HepG2 (cell line): Measurements from ENCODE around the gene CACNA1G. TPM values are rescaled to one million over a fixed set of nuclear protein-coding genes. Genes with fewer than 3 reads are reported as not detected.
A peak's percentile ranks its signal among the peaks of the same experiment; 100 is the strongest.

Source experiments
- ATAC-seq: fragments of 200-7000 bp; cut with Tn5 transposase; 3 replicates; pipeline ENCODE4 v1.9.1; 2020; ENCODE audit warnings: mild to moderate bottlenecking, moderate library complexity
- BruUV-seq: library from RNA; stranded (reverse); fragments of 400-500 nt; replicated peaks from 2 replicates; lab custom pipeline; 2021; lab: Mats Ljungman, UMichigan
- CTCF ChIA-PET: fragments of 300-600 bp; formaldehyde crosslinking; extraction: SDS; loops from one replicate; lab custom pipeline; 2021; ENCODE audit warnings: low total read pairs, inconsistent platforms, low intra/inter-chr PET ratio; lab: Yijun Ruan, JAX
- POLR2A ChIA-PET: fragments of 350-600 bp; sonication (Branson Sonifier 250); formaldehyde crosslinking; loops from one replicate; lab custom pipeline; 2020; ENCODE audit warnings: antibody characterized with exemption, inconsistent platforms; lab: Yijun Ruan, JAX
- DNase-seq: peaks from one replicate; pipeline ENCODE4 v3.0.0-alpha.2; 2015; ENCODE audit warnings: low spot score
- FAIRE-seq: peaks from 3 replicates; lab custom pipeline; 2011; peaks lifted over from hg19 to GRCh38; lab: Jason Lieb, UNC
- H2AFZ ChIP-seq: one replicate; pipeline ENCODE4 v1.6.1; 2011; ENCODE audit warnings: low read length, inconsistent platforms
- H3K27ac ChIP-seq: fragments of 300-600 bp; 3 replicates; pipeline ENCODE4 v1.8.0; 2011; ENCODE audit warnings: mixed run types, mild to moderate bottlenecking, mixed read lengths, low read length, inconsistent platforms; ENCODE audit not compliant: insufficient read depth; ENCODE audit errors: extremely low read length
- H3K27me3 ChIP-seq, 2 experiments: fragments of 200-600 bp in 1 of 2; 2 replicates in 1 of 2; 3 replicates in 1 of 2; pipeline versions ENCODE4 v1.6.0 to v1.8.0; 2011; ENCODE audit warnings: low read length in 2 of 2, mild to moderate bottlenecking in 2 of 2, moderate library complexity in 2 of 2, inconsistent platforms in 1 of 2; ENCODE audit not compliant: insufficient read depth in 2 of 2, control insufficient read depth in 1 of 2
- H3K36me3 ChIP-seq, 2 experiments: fragments of 200-600 bp in 1 of 2; replicated peaks in 1 of 2; 2 replicates in 1 of 2; 3 replicates in 1 of 2; pipeline versions ENCODE4 v1.5.1 to v1.8.0; 2011; ENCODE audit warnings: low read length in 2 of 2, inconsistent platforms in 1 of 2; ENCODE audit not compliant: insufficient read depth in 2 of 2, control insufficient read depth in 1 of 2
- H3K4me1 ChIP-seq: 2 replicates; pipeline ENCODE4 v1.5.1; 2012; ENCODE audit warnings: low read length, inconsistent platforms; ENCODE audit not compliant: insufficient read depth
- H3K4me2 ChIP-seq: 2 replicates; pipeline ENCODE4 v1.6.0; 2011; ENCODE audit warnings: low read depth, low read length, inconsistent platforms
- H3K4me3 ChIP-seq, 3 experiments: fragments of 200-600 bp in 1 of 3; sonication (generic), shearing (Covaris generic) in 1 of 3; replicated peaks in 1 of 3; 2 replicates each; pipeline ENCODE4 v1.5.1; 2011 to 2016; ENCODE audit warnings: low read length in 3 of 3, inconsistent platforms in 2 of 3, low read depth in 2 of 3, mild to moderate bottlenecking in 2 of 3, control low read depth in 1 of 3, mixed read lengths in 1 of 3; ENCODE audit not compliant: insufficient read depth in 1 of 3
- H3K79me2 ChIP-seq: one replicate; pipeline ENCODE4 v1.6.1; 2011; ENCODE audit warnings: low read length, inconsistent platforms; ENCODE audit not compliant: insufficient read depth
- H3K9ac ChIP-seq: 2 replicates; pipeline ENCODE4 v1.6.0; 2011; ENCODE audit warnings: mild to moderate bottlenecking, low read depth, low read length, inconsistent platforms; ENCODE audit not compliant: insufficient read depth
- H3K9me3 ChIP-seq: 2 replicates; pipeline ENCODE4 v1.5.1; 2012; ENCODE audit warnings: mild to moderate bottlenecking, low read length
- H4K20me1 ChIP-seq: 2 replicates; pipeline ENCODE4 v1.6.0; 2011; ENCODE audit warnings: inconsistent platforms, mild to moderate bottlenecking, low read length, moderate library complexity; ENCODE audit not compliant: insufficient read depth
- EZH2 ChIP-seq: conservative IDR thresholded peaks from 2 replicates; pipeline ENCODE4 v1.6.1; 2012; ENCODE audit warnings: mild to moderate bottlenecking, low read depth, low read length, moderate library complexity
- HNRNPL ChIP-seq: fragments of 200-400 bp; formaldehyde crosslinking; IDR thresholded peaks from 2 replicates; pipeline ENCODE4 v1.6.1; 2017; ENCODE audit warnings: mild to moderate bottlenecking, low read depth, low read length
- KLF11 ChIP-seq: IDR thresholded peaks from 2 replicates; pipeline ENCODE4 v1.6.1; 2016; ENCODE audit warnings: missing compliant biosample characterization
- SRF ChIP-seq: IDR thresholded peaks from 2 replicates; pipeline ENCODE4 v1.6.1; 2011; ENCODE audit warnings: mild to moderate bottlenecking, low read depth, low read length, moderate library complexity
- ZNF382 ChIP-seq: sonication (generic); formaldehyde crosslinking; IDR thresholded peaks from 2 replicates; pipeline ENCODE4 v1.5.0; 2020; ENCODE audit warnings: missing genetic modification reagents, mild to moderate bottlenecking, borderline replicate concordance
- ZNF652 ChIP-seq: IDR thresholded peaks from 2 replicates; pipeline ENCODE4 v1.6.1; 2016; ENCODE audit warnings: low read depth, borderline replicate concordance
- WGBS: methylation state at CpG from one replicate; pipeline ENCODE4 v1.1.6; 2017; ENCODE audit warnings: low lambda C conversion rate; 5-methylcytosine and 5-hydroxymethylcytosine counted together
- in situ Hi-C: cut with HindIII; loops from 2 replicates; pipeline ENCODE4 v1.10.0; 2017; ENCODE audit warnings: low pct_unique_long_range_greater_than_20kb; ENCODE audit not compliant: extremely low pct_ligation_motif_present
- intact Hi-C: fragments of 100-400 bp; cut with micrococcal nuclease; formaldehyde crosslinking; loops from one replicate; pipeline ENCODE4 v1.10.0; 2022; ENCODE audit not compliant: unreplicated experiment
- polyA plus RNA-seq, 8 experiments: library from polyadenylated mRNA; depleted of rRNA in 3 of 8; stranded (reverse) in 7 of 8; unstranded in 1 of 8; fragments of >200 nt; fragmentation: Illumina TruSeq in 4 of 8; extraction: Trizol in 4 of 8; gene quantifications; 2 replicates each; pipeline versions ENCODE4 v1.2.1 to v1.2.3, GENCODE V29; 2011 to 2016; ENCODE audit warnings: low read depth in 4 of 8, missing spikeins in 1 of 8, mixed read lengths in 1 of 8; ENCODE audit not compliant: insufficient read depth in 1 of 8
- total RNA-seq, 5 experiments: library from RNA; depleted of rRNA; stranded (reverse); fragments of >200 nt; fragmentation: Illumina TruSeq; extraction: Trizol; gene quantifications; 2 replicates each; pipeline ENCODE4 v1.2.3, GENCODE V29; 2016; ENCODE audit warnings: low read depth in 1 of 5
- TF ChIP-seq, protein P1 (sequence below): sonication (generic); formaldehyde crosslinking; IDR thresholded peaks from 2 replicates; pipeline ENCODE4 v1.4.0; 2020; ENCODE audit warnings: missing genetic modification reagents
- TF ChIP-seq, protein P2 (sequence below): sonication (generic); formaldehyde crosslinking; IDR thresholded peaks from 2 replicates; pipeline ENCODE4 v1.4.0; 2020; ENCODE audit warnings: missing genetic modification reagents
- TF ChIP-seq, protein P3 (sequence below): sonication (generic); formaldehyde crosslinking; IDR thresholded peaks from 2 replicates; pipeline ENCODE4 v1.9.0; 2021; ENCODE audit warnings: missing genetic modification reagents, borderline replicate concordance

The CACNA1G gene
- total and polyA plus RNA-seq, 2 of the 13 experiments (the other 11 are each of a cell fraction or from before 2014, with no cell fraction given): 0.02 TPM; not detected in 1

DNA sequence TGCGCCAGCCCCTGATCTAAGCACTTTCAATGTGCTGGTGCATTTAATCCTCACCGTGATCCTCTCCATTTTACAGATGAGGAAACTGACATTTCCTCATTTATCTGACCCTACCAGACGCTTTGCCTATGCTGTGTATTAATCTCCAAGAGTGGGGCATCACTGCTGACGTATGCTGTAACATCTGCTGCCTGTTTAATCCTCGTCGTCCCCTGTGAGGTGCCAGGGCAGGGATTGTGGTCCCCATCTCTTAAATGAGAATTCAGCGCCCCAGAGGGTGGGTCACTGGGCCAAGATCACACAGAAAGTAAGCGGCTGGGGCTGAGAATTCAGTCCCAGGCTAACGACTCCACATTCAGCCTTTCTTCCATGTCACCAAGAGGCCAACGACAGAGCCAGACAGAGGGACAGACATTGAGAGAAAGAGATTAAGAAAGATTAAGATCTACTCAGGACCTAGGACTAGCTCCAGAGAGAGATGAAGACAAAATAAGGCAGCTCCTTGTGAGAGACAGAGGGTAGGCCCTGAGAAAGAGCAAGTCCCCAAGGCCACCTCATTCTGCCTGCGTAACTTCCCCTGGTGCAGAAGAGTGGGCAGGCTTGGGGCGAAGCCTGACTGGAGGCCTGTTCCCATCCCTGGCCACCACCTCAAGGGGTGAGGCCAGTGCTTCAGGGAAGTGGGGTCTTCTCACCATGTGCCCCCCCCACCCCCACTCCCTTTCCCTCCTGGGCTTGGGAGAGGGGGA lies 13.5 kb downstream of the CACNA1G start:
- Histone ChIP-seq H3K36me3 (no peaks in the 10 kb centered on the region), H4K20me1 (no peaks in the 10 kb centered on the region), H3K9ac (no peak overlapping the region), H3K27ac (no peak overlapping the region), H3K4me1 (no peaks in the 10 kb centered on the region), H3K79me2 (no peaks in the 10 kb centered on the region), H3K4me3 (no peak overlapping the region), H3K27me3 (peaks cover 20 to 90% of the 10 kb centered on the region in 2 experiments), H2AFZ (no peak overlapping the region), H3K9me3 (no peaks in the 10 kb centered on the region), H3K4me2 (no peak overlapping the region)
- FAIRE-seq (no peak), ATAC-seq (no peak), DNase-seq (no peak)
- CTCF ChIA-PET: no interaction called here
- TF ChIP-seq SRF (no peak), ZNF382 (CRISPR knock-in tag) (no peak), ZNF652 (no peak)
- 34% methylated on average over 12 of the region's 12 CpGs for WGBS
- POLR2A ChIA-PET: interaction anchor here (1.2 kb wide), 1 partner anchor 10 kb away, joined by 3 read pairs; no protein-coding TSS in a partner anchor
- intact Hi-C loops: no loop called here
- BruUV-seq: no TSS peak
- in situ Hi-C loops: no loop called here

DNA sequence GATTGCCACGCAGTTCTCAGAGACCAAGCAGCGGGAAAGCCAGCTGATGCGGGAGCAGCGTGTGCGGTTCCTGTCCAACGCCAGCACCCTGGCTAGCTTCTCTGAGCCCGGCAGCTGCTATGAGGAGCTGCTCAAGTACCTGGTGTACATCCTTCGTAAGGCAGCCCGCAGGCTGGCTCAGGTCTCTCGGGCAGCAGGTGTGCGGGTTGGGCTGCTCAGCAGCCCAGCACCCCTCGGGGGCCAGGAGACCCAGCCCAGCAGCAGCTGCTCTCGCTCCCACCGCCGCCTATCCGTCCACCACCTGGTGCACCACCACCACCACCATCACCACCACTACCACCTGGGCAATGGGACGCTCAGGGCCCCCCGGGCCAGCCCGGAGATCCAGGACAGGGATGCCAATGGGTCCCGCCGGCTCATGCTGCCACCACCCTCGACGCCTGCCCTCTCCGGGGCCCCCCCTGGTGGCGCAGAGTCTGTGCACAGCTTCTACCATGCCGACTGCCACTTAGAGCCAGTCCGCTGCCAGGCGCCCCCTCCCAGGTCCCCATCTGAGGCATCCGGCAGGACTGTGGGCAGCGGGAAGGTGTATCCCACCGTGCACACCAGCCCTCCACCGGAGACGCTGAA lies 15.2 kb downstream of the CACNA1G start:
- no peaks in the 10 kb centered on the region for H3K4me1 ChIP-seq
- DNase-seq (no peak), ATAC-seq (peak; percentile 68), FAIRE-seq (no peak)
- no peaks in the 10 kb centered on the region for H3K9me3 ChIP-seq
- H3K27me3 ChIP-seq: peaks cover 21 to 89% of the 10 kb centered on the region in 2 experiments
- H3K4me2 ChIP-seq: no peak overlapping the region
- in situ Hi-C loops: no loop called here
- H3K4me3 ChIP-seq: no peak overlapping the region
- H4K20me1 ChIP-seq: no peaks in the 10 kb centered on the region
- 53% methylated on average over 15 of the region's 33 CpGs for WGBS
- intact Hi-C loops: no loop called here
- no peaks in the 10 kb centered on the region for H3K36me3 ChIP-seq
- no peak overlapping the region for H3K27ac ChIP-seq
- BruUV-seq: no TSS peak
- ChIA-PET POLR2A (interaction anchor here (1.2 kb wide), 1 partner anchor 8 kb away, joined by 3 read pairs; no protein-coding TSS in a partner anchor), CTCF (interaction anchor here (1.5 kb wide), 1 partner anchor 25 kb away, joined by 4 read pairs; no protein-coding TSS in a partner anchor)
- H3K9ac ChIP-seq: no peak overlapping the region
- H2AFZ ChIP-seq: no peak overlapping the region
- H3K79me2 ChIP-seq: no peaks in the 10 kb centered on the region
- TF ChIP-seq, protein P1, sequence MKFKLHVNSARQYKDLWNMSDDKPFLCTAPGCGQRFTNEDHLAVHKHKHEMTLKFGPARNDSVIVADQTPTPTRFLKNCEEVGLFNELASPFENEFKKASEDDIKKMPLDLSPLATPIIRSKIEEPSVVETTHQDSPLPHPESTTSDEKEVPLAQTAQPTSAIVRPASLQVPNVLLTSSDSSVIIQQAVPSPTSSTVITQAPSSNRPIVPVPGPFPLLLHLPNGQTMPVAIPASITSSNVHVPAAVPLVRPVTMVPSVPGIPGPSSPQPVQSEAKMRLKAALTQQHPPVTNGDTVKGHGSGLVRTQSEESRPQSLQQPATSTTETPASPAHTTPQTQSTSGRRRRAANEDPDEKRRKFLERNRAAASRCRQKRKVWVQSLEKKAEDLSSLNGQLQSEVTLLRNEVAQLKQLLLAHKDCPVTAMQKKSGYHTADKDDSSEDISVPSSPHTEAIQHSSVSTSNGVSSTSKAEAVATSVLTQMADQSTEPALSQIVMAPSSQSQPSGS (CRISPR knock-in tag): no peak
- TF ChIP-seq HNRNPL (peak; percentile 84), EZH2 (no peak), KLF11 (no peak)
- TF ChIP-seq, protein P2, sequence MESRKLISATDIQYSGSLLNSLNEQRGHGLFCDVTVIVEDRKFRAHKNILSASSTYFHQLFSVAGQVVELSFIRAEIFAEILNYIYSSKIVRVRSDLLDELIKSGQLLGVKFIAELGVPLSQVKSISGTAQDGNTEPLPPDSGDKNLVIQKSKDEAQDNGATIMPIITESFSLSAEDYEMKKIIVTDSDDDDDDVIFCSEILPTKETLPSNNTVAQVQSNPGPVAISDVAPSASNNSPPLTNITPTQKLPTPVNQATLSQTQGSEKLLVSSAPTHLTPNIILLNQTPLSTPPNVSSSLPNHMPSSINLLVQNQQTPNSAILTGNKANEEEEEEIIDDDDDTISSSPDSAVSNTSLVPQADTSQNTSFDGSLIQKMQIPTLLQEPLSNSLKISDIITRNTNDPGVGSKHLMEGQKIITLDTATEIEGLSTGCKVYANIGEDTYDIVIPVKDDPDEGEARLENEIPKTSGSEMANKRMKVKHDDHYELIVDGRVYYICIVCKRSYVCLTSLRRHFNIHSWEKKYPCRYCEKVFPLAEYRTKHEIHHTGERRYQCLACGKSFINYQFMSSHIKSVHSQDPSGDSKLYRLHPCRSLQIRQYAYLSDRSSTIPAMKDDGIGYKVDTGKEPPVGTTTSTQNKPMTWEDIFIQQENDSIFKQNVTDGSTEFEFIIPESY: 0 out of 2 replicates have a peak, but pooled peaks have one; percentile 40
- TF ChIP-seq, protein P3, sequence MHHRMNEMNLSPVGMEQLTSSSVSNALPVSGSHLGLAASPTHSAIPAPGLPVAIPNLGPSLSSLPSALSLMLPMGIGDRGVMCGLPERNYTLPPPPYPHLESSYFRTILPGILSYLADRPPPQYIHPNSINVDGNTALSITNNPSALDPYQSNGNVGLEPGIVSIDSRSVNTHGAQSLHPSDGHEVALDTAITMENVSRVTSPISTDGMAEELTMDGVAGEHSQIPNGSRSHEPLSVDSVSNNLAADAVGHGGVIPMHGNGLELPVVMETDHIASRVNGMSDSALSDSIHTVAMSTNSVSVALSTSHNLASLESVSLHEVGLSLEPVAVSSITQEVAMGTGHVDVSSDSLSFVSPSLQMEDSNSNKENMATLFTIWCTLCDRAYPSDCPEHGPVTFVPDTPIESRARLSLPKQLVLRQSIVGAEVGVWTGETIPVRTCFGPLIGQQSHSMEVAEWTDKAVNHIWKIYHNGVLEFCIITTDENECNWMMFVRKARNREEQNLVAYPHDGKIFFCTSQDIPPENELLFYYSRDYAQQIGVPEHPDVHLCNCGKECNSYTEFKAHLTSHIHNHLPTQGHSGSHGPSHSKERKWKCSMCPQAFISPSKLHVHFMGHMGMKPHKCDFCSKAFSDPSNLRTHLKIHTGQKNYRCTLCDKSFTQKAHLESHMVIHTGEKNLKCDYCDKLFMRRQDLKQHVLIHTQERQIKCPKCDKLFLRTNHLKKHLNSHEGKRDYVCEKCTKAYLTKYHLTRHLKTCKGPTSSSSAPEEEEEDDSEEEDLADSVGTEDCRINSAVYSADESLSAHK (CRISPR knock-in tag): no peak
